Measurements from ENCODE around the gene CHD5. TPM values are rescaled to one million over a fixed set of nuclear protein-coding genes. Genes with fewer than 3 reads are reported as not detected.

Gene CHD5
- total RNA-seq, 4 donors from 2014 or later, result 0.30 TPM; not detected in 3

DNA sequence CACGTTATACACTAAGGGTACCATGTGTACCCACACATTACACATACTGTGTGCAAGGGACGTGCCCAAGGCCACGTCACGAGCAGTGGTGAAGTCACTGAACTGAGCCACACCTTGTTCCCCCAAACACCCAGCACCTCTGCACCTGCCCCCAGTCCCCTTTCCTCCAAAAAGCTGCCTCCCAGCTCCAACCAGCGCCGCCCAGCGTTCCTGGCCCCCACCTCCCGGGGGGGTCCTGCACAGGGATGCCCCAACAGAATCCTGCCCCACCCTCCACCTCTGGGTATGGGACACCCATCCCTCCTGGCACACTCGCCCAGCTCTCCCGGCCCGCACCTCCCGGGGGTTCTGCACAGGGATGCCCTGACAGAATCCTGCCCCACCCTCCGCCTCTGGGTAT, 54.1 kb downstream of the CHD5 start:
- TF ChIP-seq, protein P1, sequence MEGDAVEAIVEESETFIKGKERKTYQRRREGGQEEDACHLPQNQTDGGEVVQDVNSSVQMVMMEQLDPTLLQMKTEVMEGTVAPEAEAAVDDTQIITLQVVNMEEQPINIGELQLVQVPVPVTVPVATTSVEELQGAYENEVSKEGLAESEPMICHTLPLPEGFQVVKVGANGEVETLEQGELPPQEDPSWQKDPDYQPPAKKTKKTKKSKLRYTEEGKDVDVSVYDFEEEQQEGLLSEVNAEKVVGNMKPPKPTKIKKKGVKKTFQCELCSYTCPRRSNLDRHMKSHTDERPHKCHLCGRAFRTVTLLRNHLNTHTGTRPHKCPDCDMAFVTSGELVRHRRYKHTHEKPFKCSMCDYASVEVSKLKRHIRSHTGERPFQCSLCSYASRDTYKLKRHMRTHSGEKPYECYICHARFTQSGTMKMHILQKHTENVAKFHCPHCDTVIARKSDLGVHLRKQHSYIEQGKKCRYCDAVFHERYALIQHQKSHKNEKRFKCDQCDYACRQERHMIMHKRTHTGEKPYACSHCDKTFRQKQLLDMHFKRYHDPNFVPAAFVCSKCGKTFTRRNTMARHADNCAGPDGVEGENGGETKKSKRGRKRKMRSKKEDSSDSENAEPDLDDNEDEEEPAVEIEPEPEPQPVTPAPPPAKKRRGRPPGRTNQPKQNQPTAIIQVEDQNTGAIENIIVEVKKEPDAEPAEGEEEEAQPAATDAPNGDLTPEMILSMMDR (IDR thresholded peaks at IDR 0.05), result no peak
- TF ChIP-seq EP300 (IDR thresholded peaks at IDR 0.05) (no peak), POLR2A (IDR thresholded peaks at IDR 0.05) (no peak)
- DNase-seq (ENCODE audit: low spot score in 2 of 2), result no peak
- Histone ChIP-seq H3K4me3 (no peak overlapping the region), H3K27ac (no peak overlapping the region), H3K9me3 (no peaks in the 10 kb centered on the region), H3K4me1 (peaks cover 0 to 8% (median 0%) of the 10 kb centered on the region in 4 donors), H3K36me3 (no peaks in the 10 kb centered on the region), H3K27me3 (peaks cover 0 to 11% of the 10 kb centered on the region in 2 donors)
- 86 to 90% methylated on average over 13 of the region's 13 CpGs for WGBS, 2 donors

DNA sequence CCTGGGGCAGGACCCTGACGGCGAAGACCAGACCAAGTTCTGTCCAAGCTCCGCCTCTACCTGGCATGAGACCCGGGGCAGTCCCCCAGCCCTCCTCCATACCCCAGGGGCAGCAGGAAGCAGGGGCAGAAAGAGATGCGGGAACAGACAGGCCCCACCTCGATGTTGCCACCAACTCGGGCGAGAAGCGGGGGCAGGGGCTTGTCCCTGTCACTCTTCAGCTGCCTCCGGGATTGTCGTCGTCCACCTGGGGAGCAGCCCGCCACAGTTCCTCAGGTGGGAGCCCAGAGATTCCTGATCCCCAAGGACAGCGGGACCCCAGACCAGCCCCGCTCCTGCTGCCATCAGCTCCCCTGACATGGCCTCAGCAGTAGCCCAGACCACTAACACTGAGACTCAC, 54.8 kb downstream of the CHD5 start:
- H3K4me1 ChIP-seq, result peaks cover 0 to 8% (median 0%) of the 10 kb centered on the region in 4 donors
- 75 to 86% methylated on average over 5 to 14 of the region's 15 CpGs for WGBS, 2 donors
- H3K4me3 ChIP-seq, result no peak overlapping the region
- H3K9me3 ChIP-seq, result no peaks in the 10 kb centered on the region
- peaks cover 0 to 11% of the 10 kb centered on the region in 2 donors for H3K27me3 ChIP-seq
- DNase-seq (ENCODE audit: low spot score in 2 of 2), result no peak
- H3K36me3 ChIP-seq, result no peaks in the 10 kb centered on the region
- TF ChIP-seq POLR2A (IDR thresholded peaks at IDR 0.05), result no peak
- TF ChIP-seq, protein P1 (IDR thresholded peaks at IDR 0.05), result no peak
- no peak overlapping the region for H3K27ac ChIP-seq

DNA sequence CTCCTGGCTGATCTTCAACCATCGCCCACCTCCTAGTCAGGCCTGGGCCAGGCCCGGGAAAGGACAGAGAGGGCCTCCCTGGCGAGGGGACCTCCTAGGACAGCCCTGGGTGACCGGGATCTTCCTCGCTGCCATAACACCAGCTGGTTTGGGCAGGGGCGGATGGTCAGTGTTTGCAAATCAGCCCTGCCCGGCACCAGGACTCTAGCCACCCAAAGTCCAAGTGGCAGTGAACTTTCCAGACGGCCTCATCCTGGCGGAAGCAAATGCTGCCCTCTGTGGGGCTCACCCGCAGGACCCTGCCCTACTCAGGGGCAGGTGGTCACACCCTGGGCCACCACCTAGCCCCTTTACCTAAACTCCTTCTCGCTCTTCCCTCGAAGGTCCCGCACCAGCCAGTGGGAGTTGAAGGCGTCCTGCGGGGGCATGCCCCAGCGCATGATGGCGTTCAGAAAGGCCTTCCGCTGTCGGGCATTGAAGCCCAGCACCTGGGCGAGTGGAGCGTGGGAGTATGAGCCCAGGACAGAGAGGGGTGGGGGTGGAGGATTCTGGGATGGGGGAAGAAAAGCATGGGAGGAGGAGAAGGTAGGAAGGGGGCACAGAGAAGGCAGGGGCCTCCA, 55.3 kb downstream of the CHD5 start:
- H3K36me3 ChIP-seq, result no peaks in the 10 kb centered on the region
- peaks cover 0 to 8% (median 0%) of the 10 kb centered on the region in 4 donors for H3K4me1 ChIP-seq
- WGBS, 2 donors, result 84 to 89% methylated on average over 19 to 21 of the region's 21 CpGs
- TF ChIP-seq EP300 (IDR thresholded peaks at IDR 0.05), result no peak
- TF ChIP-seq, protein P1 (IDR thresholded peaks at IDR 0.05), result no peak
- TF ChIP-seq POLR2A (IDR thresholded peaks at IDR 0.05), result no peak
- no peak for DNase-seq (ENCODE audit: low spot score in 2 of 2)
- no peak overlapping the region for H3K27ac ChIP-seq
- no peaks in the 10 kb centered on the region for H3K9me3 ChIP-seq
- peaks cover 0 to 11% of the 10 kb centered on the region in 2 donors for H3K27me3 ChIP-seq
- no peak overlapping the region for H3K4me3 ChIP-seq

DNA sequence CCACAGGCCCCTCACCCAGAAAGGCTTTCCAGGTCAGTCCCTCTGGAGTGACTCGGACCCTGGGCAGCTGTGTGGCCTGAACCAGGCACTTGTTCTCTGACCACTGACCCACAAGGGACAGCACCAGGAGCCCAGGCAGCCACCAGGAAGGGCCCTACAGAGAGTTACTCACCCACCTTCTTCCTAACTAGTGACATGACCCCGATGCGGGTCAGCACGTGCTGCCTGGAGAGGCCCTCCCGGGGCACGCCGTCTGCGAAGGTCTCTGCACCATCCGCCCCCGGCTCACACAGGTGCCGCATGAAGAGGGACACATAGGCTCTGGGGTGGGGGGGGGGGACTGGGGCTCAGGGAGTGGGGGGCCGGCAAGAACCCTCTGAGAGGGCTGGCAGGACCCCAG, 55.8 kb downstream of the CHD5 start:
- Histone ChIP-seq H3K27me3 (peaks cover 0 to 11% of the 10 kb centered on the region in 2 donors), H3K4me1 (peaks cover 0 to 8% (median 0%) of the 10 kb centered on the region in 4 donors), H3K4me3 (no peak overlapping the region), H3K27ac (no peak overlapping the region), H3K9me3 (no peaks in the 10 kb centered on the region), H3K36me3 (no peaks in the 10 kb centered on the region)
- TF ChIP-seq POLR2A (IDR thresholded peaks at IDR 0.05) (no peak), EP300 (IDR thresholded peaks at IDR 0.05) (no peak)
- TF ChIP-seq, protein P1 (IDR thresholded peaks at IDR 0.05), result no peak
- WGBS, 2 donors, result 80 to 95% methylated on average over 1 to 3 of the region's 12 CpGs
- DNase-seq (ENCODE audit: low spot score in 2 of 2), result no peak

DNA sequence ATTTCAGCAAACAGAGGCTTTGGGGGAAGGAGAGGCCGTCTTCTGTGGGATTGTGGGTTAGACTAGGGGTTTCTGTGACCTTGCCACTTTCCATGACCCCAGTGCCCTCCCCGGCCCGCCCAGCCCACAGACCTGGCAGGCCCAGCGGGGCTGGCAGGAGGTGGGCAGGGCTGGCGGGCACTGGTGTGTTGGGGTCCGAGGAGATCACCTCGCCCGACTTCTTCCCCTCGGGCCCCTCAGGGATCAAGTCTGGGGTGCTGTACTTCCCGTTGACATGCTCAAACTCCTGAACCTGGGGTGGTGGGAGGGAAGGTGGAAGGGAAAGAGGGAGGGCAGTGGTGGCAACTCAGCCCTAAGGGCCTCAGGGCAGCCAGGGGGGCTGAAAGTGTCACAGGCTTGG, 56.3 kb downstream of the CHD5 start:
- 66 to 77% methylated on average over 8 to 9 of the region's 10 CpGs for WGBS, 2 donors
- no peak overlapping the region for H3K27ac ChIP-seq
- TF ChIP-seq POLR2A (IDR thresholded peaks at IDR 0.05) (no peak), EP300 (IDR thresholded peaks at IDR 0.05) (no peak)
- TF ChIP-seq, protein P1 (IDR thresholded peaks at IDR 0.05), result no peak

More for the DNA sequence above, 56.3 kb downstream of the CHD5 start:
- H3K36me3 ChIP-seq, result no peaks in the 10 kb centered on the region
- H3K4me1 ChIP-seq, result peaks cover 0 to 8% (median 0%) of the 10 kb centered on the region in 4 donors
- no peak for DNase-seq (ENCODE audit: low spot score in 2 of 2)
- H3K27me3 ChIP-seq, result peaks cover 0 to 11% of the 10 kb centered on the region in 2 donors
- H3K9me3 ChIP-seq, result no peaks in the 10 kb centered on the region
- no peak overlapping the region for H3K4me3 ChIP-seq

Data from tibial nerve (tissue), 4 donors.